GM18868 (cell line): ENCODE results near the gene SARDH.

Experiments
- ATAC-seq: cut with Tn5 transposase; IDR thresholded peaks from one replicate; pipeline ENCODE4 v1.9.1; 2021; ENCODE audit warnings: mild to moderate bottlenecking, moderate library complexity; ENCODE audit not compliant: unreplicated experiment

Gene SARDH

DNA sequence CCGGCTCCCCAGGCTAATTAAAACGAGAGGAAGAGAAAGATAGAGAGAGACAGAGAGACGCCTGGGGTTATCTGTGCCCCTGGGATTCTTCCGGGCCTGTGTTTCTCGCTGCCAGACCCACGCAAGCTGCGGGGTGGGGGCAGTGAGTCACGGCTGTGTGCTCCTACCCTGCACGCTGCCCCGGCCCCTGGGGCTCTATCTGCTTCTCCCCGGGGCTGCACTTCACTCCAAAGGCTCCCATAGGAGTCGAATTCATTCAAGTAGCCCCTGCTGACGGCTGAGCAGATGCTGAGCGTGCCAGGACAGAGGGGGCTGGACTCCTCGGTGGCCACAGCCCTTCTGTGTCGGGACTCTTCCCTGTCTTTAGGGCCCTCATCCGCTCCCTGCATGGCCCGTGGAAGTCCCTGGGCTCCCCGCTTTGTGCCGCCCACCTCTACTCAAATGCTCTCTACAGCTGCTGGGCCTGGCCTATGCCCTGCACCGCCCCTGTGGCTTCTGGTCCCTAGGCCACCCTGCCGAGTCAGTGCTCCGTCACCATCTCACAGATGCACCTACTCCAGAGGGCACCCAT lies 22.8 kb downstream of the SARDH start:
- no peak for ATAC-seq

DNA sequence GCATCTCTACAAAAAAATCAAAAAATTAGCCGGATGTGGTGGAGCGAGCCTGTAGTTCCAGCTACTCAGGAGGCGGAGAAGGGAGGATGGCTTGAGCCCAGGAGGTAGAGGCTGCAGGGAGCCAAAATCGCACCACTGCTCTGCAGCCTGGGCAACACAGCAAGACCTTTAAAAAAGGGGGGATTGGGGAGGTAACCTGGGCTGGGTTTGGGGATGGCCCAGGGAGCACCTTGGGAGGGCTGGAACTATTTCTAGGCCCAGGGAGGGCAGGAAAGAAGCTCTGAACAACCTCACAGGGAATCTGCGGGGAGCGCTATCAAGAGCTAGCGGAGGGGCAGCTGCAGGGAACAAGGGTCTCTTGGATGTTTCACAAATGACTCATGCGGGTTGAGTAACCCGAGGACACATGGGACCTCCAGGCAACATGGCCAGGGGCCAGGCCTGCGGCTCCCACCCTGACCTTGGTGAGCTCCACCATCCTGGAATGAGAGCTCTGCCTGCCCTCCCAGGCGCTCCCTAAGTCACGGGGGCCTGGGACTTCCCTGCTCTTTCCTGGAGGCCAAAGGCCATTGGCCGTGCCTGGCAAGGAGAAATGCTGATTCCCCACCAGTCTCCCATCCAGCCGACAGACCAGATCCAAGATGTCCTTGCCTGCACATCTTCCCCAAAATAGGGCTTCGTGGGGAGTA lies 23.4 kb downstream of the SARDH start:
- no peak for ATAC-seq

DNA sequence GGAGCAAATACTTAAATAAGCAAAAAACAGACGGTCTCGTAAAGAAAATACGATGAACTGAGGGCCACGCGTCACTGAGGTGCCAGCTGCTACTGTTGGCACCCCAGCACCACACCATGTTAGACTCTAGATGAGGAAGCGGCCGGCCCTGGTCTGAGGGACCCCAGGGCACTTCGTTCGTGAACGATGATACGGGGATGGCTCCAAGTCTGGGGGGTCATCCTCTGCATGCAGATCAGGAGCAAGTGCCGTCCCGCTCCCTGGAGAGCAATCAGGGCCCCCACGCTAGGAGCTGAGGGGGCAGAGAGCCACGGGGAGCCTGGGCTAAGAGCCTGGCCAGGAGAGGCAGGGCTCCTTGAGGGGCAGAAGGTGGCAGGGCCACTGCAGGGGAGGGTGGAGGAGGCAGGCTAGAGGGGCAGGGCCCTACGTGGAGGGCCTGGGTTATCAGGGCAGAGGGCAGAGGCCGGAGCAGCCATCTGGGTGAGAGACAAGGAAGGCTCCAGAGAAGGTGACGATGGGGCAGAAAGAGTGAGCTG lies 24.1 kb downstream of the SARDH start:
- ATAC-seq = no peak

DNA sequence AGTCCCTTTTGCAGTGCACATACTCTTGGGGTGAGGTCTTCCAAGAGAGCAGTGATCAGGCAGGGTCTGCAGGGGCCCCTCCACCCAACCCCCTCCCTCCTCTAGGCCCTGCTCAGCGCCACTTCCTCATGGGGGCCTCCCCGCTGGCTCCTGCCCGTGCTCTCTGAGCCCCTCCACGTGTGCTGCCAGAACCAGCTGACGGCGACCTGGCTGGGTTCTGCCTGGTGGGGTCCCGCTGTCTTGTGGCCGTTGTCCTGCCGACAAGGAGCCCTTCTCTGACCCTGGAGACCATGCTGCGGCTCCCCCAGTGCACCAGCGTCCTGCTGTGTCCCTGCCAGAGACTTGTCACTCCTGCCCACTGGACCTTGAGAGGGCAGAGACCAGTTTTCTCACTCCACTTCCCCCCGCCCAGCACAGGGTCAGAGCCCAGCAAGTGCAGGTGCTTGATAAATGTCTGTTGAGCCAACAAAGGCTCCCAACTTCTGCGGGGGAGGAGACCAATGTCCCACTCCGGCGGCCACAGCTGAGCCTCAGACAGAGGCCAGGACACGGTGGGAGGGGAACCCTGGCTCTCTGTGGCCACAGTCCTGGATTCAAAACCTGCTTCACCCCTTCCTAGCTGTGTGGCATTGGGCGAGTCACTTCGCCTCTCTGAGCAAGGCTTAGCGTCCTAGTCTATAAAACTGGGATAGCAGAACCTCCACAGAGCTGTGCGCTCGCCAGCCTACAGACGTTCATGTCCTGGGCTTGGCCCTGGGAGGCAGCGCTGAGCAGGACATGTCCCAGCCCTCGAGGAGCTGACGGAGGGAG lies 24.8 kb downstream of the SARDH start:
- no peak for ATAC-seq

DNA sequence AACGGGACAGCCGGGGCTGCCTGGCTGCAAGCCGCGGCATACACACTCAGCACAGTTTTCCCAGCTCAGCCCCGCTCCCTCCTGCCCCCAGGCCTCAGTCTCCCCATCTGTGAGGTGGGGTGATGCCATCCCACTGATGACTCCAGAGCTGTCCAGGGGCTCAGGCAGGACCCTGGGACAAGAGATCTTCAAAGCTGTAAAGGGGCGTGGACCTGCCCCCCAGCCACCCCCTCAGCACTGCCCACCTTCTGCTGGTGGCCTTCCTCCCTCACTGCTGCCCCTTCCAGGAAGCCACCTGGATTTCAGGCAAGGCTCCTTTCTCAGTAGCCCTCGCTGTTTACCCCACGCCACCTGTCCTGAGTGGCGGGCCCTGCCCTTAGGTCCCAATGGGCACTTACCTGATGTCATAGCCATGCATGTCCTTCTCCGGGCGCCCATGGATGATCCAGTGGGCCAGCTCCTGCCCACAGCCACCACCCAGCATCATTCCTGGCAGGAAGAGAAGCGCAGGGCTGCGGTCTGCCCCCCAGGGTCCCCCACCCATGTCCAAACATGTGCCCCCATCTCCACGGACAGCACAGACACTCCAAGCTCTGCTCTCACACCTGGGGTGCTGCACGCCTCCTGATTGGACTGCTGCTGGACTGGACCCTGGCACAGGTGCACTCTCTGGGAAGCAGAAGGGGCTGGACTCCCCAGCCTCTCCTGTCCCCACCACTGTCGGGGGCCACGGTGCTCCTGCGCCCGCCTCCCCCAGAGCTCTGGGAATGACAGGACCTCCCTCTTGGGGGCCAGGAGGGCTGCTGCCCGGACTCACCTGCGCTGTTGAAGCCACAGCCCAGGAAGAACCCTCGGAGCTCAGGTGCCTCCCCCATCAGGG lies 25.7 kb downstream of the SARDH start:
- ATAC-seq = no peak

DNA sequence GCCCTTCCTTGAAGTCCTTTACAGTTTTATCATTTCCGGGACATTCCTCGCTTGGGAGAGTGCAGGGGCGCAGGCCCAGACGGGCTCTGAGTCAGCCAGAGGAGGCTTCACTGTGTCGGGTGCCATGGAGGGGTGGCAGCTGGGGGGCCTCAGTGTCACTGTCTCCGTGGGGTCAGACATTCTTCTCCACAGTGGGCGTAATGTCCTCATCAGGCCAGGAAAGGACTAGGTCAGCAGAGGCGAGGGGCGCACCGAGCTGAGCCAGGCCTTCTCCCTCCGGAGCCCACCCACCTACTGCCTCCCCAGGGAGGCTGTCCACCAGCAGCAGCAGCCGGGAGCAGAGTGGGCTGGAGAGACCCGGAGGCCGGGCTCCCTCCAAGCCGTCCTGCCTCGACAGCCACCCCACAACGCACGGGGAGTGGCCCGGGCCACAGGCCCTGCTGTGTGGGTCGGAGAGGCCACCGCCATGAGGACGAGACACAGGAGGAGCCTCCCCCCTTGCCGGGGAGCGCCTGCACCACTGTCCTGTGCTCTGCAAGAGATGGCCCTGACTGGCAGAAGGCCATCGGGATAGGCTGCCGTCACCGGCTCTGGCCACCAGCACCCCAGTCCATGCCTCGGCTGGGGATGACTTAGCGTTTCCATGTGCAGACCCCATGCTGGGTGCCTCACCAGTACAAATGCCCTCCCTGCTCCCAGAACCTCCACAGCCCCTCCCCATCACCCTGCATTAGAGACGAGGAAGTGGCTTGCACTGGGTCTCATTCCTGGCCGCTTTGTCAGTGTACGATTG lies 26.5 kb downstream of the SARDH start:
- no peak for ATAC-seq

DNA sequence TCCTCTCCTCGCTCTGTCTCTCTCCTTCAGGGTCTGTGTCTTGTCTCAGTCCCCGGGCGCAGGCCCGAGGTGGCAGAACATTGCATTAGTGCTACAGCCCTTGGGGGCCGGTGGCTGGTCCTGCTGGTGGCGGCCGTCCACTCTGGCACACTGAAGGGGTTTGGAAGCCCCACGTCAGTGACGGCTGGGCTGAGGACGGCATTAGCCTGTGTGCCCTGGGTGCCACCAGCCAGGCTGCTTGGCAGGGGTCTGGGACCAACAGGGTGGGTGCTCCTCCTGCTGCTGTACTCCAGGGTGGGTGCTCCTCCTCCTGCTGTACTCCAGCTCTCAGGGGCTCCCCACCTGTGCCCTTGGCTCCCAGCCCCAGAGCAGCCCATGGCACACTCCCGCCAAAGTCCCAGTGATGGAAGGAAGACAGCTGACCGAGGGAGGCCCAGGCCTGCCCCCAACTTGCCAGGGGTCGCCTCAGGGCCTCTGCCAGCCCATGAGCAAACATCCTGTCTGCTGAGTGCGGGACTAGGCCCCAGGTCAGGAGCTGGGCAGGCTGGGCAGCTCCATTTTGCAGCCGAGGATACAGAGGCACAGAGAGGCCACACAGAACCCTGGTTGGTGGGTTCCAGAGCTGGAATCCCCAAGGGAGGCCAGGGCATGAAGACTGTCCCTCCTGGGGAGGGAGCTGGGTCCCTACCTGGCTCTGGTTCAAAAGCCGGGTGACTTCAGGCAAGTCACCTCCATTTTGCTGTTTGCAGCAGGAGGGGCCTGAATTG lies 27.3 kb downstream of the SARDH start:
- no peak for ATAC-seq

DNA sequence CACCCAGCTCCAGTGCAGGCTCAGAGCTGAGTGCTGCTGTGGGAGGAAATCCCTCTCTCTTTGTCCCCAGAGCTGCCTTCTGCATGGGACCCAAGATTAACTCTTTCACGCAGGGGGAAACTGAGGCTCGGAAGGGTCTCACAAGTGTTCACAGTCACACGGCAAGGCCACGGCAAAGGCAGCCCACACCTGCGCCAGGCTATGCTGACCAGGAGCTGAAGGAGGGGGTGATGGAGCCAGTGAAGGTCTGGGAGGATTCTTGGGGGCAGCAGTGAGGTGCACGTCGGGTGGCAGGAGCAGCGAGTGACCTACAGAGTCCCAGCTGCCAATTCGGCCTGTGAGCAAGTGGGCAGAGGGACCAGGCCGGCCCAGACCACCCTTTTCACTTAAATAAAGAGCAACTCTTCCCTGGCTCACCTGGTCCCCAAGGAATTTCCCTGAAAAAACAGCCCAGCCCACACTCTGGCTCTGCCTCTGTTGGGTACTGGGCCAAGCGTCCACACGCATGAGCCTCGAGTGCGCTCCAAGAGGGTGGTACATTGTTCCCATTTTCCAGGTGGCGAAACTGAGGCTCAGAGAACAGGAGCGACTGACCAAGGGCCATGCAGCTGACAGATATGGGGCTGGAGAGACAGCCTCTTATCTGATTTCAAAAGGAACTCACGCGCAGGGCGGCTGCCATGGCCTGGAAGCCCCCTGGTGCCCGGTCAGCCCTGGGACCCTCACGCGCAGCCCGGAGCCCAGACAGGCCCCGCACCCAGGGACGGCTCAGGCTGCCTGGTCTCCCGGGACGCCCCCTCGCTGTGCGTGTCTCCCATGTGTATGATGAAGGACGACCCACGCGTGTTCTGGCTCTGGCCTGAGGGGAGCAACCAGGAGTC lies 28.2 kb downstream of the SARDH start:
- ATAC-seq = no peak

DNA sequence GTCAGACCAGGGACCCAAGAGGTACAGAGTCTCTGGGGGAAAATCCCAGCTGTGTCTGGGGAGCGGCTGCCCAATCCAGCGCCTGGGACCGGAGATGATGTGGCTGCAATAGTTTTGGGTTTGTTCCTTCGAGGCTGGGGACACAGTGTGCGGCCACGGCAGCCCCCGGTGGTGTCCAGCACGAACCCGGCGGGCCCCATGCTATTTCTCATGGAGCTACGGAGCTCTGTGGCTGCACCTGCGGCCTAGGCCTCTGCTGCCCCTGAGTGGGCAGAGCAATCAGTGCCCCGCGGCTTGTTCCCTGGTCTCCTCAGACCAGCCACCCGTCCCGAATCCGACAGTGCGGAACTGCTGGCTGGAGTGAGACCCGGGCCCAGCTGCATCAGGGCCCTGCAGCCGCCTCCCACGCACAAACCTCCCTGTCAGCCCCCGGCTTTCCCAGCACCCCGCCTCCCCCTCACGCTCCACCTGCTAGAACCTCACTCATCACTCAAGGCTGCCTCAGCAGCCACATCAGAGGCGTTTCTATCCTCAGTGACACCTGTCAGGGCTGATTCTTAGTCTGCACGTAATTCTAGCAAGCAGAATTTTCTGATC lies 29.0 kb downstream of the SARDH start:
- ATAC-seq = no peak

DNA sequence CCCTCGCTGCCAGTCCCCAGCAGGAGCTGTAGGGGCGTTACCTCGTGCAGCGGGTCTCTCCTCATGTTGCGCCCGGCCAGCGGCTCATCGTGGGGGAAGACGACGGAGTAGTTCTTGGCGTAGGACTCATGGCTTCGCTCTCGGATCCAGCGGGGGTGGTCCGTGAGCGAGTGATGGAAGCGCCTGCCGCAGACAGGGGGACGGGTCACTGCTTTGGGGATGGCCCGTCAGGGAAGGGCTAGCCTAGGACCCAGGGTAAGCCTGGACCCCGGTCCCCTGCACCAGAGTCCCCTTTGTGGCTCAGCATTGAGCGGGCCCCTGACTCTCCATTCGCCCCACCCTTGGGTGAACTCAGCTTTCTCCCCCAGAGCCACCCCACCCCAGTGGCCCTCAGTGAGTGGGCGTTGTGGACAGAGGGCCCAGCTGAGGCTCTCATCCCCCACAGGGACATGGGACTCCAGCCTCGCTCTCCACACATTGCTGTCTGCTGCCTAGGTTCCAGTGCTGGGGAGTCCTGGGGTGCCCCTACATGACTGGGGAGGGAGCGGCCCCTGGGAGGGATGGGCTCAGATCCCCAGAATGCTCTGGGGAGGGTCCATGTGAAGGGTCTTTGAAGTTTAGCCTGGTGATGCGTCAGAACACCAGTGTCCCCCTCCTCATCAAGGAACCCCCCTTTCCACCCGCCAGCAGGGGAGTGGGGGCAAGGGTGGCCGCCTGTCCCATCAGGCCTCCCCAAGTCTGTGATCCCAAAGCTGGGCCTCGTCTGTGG lies 29.7 kb downstream of the SARDH start:
- ATAC-seq = no peak

DNA sequence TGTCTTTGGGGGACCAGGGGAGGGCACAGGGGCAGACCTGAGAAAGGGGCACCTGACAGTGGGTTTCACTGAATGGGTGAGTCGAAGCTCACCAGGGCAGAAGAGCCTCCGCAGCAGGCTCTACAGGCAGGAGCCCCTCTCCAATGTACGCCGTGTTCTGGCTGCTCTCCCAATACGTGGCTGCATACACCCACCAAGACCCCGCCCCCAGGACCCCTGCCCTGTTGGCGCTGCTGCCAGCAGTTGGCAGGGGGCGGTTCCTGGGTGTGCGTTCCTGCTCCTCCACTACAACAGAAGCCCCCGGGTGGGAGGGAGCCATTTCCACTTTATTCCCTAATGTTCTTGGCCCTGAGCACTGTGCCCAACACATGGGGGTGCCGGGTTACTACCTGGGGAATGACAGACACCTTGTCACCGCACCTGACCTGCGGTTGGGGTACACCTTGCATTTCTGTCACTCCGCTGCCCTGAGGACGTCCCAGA lies 30.3 kb downstream of the SARDH start:
- no peak for ATAC-seq

DNA sequence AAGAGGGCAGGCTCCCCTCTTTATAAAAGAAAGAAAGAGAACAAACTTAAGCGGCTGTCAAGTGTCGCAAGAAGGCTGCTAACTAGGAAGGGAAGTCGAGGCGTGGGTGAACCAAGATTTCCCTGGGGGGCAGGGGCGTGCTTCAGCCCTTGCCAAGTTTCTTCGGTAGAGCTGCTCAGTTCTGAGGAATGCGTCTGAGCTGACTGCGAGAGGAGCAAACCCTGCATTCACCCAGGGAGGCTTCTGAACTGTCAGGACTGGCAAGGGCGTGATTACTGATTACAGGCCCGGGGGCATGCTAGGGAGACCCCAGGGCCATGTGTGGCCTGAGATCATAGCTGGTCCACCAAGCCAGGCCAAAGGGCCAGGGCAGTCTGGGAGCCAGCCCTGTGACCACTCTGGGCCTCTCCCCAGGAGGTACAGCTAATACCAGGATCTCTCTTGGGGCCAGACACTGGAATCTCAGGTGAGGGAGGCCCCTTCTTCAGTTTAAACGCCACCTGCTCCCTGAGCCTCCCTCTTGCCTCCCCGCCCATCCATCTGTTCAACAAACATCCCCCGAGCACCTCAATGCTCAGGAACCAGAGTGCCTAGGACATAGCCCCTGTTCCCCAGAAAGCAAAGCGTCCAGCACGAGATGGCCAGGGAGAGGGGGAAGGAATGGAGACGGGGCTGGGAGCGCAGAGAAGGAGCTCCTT lies 30.9 kb downstream of the SARDH start:
- no peak for ATAC-seq

DNA sequence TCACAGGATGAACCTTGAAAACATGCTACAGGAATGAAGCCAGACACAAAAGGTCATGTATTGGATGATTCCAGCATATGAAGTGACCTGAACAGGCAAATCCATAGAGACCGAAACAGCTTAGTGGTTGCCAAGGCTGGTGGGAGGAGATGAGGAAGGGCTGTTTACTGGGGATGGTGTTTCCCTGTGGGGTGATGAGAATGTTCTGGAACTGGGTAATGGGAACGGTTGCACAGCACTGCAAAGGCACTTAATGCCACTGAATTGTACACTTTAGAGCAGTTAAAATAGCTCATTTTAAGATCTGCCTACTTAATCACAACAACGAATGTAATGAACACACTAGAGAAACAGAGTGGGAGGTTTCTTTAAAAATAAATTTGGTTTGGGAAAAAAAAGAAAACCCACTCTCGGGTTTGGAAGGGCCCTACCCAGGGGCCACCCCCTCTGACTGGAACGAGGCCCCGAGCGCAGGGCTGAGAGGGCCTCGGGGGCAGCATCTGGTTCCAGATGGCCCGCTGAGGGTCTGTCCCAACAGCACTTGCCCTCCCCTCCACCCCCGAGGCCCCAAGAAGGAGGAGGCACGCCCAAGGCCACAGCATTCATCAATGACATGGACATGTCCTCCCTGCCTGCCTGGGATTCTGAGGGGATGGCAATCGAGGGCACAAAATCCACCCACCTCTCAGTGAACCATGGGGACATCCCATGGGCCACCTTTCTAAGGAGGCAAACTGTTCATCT lies 31.7 kb downstream of the SARDH start:
- no peak for ATAC-seq

DNA sequence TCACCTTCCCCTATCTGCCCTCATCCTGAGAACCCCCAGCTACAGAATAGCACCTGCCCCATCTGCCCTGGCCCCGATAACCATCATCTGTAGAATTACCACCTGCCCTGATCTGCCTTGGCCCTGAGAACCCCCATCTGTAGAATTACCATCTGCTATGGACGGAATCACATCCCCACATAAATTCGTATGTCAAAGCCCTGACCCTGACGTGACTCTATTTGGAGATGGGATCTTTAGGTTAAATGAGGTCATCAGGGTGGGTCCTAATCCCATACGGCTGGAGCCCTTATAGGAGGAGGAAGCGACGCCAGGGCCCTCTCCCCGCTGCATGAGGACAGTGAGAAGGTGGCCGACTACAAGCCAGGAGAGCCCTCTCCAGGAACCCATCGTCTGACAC lies 32.6 kb downstream of the SARDH start:
- no peak for ATAC-seq

DNA sequence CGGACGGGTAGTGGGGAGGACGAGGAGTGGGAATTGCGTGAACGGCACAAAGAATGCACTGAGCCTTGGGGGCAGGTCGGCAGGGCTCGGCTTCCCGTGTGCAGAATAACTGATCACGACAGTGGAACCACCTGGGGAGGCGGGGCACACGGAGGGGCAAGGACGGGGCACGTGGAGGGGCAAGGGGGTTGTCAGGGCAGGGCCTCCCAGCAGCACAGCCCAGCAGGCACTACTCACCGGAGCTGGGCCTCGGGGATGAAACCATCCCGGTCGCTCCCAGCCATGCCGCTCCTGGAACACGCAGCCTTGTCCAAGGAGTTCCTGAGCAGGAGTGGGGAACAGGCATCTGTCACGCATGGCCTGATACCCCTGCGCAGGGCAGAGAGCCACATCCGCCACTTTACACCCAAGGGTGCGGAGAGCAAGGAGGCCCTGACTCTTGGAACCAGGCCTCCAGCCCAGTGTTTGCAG lies 33.4 kb downstream of the SARDH start:
- no peak for ATAC-seq
